ENCODE data around the gene MAST1.
"Not testable (repeated sequence)": the region's sequence is repeated elsewhere in the genome, so short reads cannot be mapped to it uniquely, and the experiment has no call there.

The MAST1 gene

GRCh38 chr19:12841094-12841493 is 2.8 kb downstream of the MAST1 start:
- Mint-ChIP-seq H3K36me3 (no peaks in the 10 kb centered on the region), H3K27ac (no peak overlapping the region), H3K27me3 (peaks cover 75 to 80% of the 10 kb centered on the region in 2 donors), H3K4me3 (peak overlapping the region; percentile 11 to 21), H3K4me1 (peaks cover 31 to 49% of the 10 kb centered on the region in 2 donors), H3K9me3 (no peaks in the 10 kb centered on the region)
- ATAC-seq (replicated peaks) (peak in 1 of 2 donors; percentile 18), DNase-seq (no peak)

DNA sequence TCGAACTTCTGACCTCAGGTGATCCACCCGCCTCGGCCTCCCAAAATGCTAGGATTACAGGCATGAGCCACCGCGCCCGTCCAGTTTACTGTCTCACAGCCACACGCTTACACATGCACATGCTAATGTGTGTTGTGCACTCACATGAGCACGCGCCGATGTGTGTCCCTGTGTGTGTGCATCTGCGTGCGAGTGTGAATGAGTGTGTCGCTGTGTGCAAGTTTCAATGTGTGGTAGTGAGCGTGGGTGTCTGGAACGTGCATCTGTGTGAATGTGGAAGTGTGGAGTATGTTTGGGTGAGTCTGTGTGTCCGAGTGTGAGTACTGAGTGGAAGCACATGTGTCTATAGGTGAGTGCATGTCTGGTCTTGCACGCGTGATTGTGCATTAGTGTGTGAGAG is 4.2 kb downstream of the MAST1 start:
- Mint-ChIP-seq H3K36me3 (no peaks in the 10 kb centered on the region), H3K9me3 (no peaks in the 10 kb centered on the region), H3K4me1 (peaks cover 27 to 42% of the 10 kb centered on the region in 2 donors), H3K4me3 (no peak overlapping the region), H3K27ac (no peak overlapping the region), H3K27me3 (peaks cover 65 to 80% of the 10 kb centered on the region in 2 donors)
- no peak for ATAC-seq (replicated peaks)
- no peak for DNase-seq

GRCh38 chr19:12843328-12843727 is 5.0 kb downstream of the MAST1 start:
- DNase-seq: no peak
- no peaks in the 10 kb centered on the region for H3K9me3 Mint-ChIP-seq
- peaks cover 30 to 42% of the 10 kb centered on the region in 2 donors for H3K4me1 Mint-ChIP-seq
- H3K36me3 Mint-ChIP-seq: no peaks in the 10 kb centered on the region
- peaks cover 58 to 79% of the 10 kb centered on the region in 2 donors for H3K27me3 Mint-ChIP-seq
- ATAC-seq (replicated peaks): no peak
- H3K4me3 Mint-ChIP-seq: no peak overlapping the region
- H3K27ac Mint-ChIP-seq: no peak overlapping the region

GRCh38 chr19:12843999-12844732 is 5.9 kb downstream of the MAST1 start:
- Mint-ChIP-seq H3K27ac (no peak overlapping the region), H3K4me3 (no peak overlapping the region), H3K36me3 (no peaks in the 10 kb centered on the region), H3K9me3 (no peaks in the 10 kb centered on the region), H3K4me1 (peaks cover 26 to 34% of the 10 kb centered on the region in 2 donors), H3K27me3 (peaks cover 54 to 75% of the 10 kb centered on the region in 2 donors)
- DNase-seq (no peak), ATAC-seq (replicated peaks) (no peak)

DNA sequence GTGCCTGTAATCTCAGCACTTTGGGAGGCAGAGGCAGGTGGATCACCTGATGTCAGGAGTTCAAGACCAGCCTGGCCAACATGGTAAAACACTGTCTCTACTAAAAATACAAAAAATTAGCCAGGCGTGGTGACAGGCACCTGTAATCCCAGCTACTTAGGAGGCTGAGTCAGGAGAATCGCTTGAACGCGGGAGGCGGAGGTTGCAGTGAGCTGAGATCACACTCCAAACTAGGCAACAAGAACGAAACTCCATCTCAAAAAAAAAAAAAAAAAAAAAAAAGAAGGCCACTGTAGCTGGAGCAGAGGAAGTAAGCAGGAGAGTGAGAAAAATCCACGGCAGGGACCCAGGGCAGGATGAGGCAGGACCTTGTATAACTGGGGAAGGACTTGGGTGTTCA is 8.3 kb downstream of the MAST1 start:
- not testable (repeated sequence) for H3K27ac Mint-ChIP-seq; H3K4me3 Mint-ChIP-seq; H3K36me3 Mint-ChIP-seq; ATAC-seq (replicated peaks); H3K9me3 Mint-ChIP-seq; DNase-seq
- peaks cover 32 to 57% of the 10 kb centered on the region in 2 donors for H3K27me3 Mint-ChIP-seq
- peaks cover 13 to 14% of the 10 kb centered on the region in 2 donors for H3K4me1 Mint-ChIP-seq

DNA sequence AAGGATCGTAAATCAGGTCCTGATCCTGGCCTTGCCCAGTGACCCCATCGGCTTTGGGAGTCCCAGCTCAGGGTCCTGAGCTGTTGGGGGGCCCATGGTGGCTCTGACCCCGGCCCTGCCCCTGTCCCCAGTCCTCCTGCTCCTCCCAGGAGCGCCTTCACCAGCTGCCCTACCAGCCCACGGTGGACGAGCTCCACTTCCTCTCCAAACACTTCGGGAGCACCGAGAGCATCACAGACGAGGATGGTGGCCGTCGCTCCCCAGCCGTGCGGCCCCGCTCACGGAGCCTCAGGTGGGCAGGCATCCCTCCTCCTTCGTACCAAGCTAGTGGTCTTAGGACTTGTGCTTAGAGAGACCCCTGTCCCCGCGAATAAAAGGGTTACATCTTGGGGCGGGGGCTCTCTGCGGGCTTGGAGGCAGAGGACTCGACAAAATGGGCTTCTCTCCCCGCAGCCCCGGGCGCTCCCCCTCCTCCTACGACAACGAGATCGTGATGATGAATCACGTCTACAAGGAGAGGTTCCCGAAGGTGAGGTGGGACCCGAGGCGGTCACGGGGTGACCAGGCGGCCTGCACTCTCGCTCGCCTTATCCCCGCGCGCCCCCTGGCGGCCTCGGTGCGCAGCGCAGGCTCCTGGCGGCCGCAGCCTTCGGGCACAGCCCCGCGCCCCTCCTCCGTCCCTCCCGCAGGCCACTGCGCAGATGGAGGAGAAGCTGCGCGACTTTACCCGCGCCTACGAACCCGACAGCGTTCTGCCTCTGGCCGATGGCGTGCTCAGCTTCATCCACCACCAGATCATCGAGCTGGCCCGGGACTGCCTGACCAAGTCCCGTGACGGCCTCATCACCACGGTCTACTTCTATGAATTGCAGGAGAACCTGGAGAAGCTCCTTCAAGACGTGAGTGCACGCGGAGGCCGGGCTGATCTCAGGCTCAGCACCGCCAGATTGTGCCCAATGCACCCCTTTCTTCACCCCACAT is 9.1 kb downstream of the MAST1 start:
- peak; percentile 97 to 99 for ATAC-seq (replicated peaks)
- peak overlapping the region; percentile 74 to 78 for H3K4me3 Mint-ChIP-seq
- H3K27me3 Mint-ChIP-seq: peaks cover 25 to 54% of the 10 kb centered on the region in 2 donors
- peaks cover 9 to 12% of the 10 kb centered on the region in 2 donors for H3K4me1 Mint-ChIP-seq
- peak; percentile 86 for DNase-seq
- no peaks in the 10 kb centered on the region for H3K9me3 Mint-ChIP-seq
- no peaks in the 10 kb centered on the region for H3K36me3 Mint-ChIP-seq
- peak overlapping the region; percentile 75 for H3K27ac Mint-ChIP-seq

- Mint-ChIP-seq H3K36me3 (no peaks in the 10 kb centered on the region), H3K27ac (no peak overlapping the region), H3K9me3 (peaks cover 2 to 3% of the 10 kb centered on the region in 2 donors), H3K4me1 (no peaks in the 10 kb centered on the region), H3K4me3 (no peak overlapping the region), H3K27me3 (peaks cover 14 to 18% of the 10 kb centered on the region in 2 donors)
- DNase-seq (no peak), ATAC-seq (replicated peaks) (no peak)
Observed at GRCh38 chr19:12856653-12857052, 18.3 kb downstream of the MAST1 start.

DNA sequence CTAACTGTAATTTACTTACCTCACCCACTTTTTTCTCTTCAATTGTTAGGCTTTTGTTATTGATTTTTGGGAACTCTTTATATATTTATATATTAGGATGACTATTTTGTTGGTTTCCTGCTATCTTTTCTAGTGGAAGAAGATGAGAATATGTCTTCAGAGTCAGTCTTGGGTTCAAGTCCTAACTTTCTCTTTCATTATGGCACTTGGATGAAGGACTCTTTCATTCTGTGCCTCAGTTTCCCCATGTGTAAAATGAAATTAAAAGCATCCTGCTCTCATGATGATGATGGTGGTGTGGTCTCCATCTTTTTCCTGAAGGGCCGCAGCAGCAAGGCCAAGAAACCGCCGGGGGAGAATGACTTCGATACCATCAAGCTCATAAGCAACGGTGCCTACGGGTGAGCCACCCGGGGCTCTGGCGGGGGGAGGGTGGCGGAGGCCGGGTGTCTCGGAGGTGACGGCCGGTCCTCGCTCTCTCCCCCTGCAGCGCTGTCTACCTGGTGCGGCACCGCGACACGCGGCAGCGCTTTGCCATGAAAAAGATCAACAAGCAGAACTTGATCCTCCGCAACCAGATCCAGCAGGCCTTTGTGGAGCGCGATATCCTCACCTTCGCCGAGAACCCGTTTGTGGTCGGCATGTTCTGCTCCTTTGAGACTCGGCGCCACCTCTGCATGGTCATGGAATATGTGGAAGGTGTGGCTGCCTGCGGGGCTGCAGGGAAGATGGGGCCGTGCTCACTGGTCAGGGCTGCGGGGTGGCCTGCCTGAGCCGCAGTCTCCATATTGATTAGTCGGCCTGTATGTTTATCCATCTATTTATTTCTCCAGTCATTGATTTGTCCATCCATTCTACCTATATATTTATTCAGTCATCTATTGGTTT is 20.0 kb downstream of the MAST1 start:
- peaks cover 2 to 3% of the 10 kb centered on the region in 2 donors for H3K9me3 Mint-ChIP-seq
- H3K4me3 Mint-ChIP-seq: no peak overlapping the region
- DNase-seq (no peak), ATAC-seq (replicated peaks) (no peak)
- H3K27ac Mint-ChIP-seq: no peak overlapping the region
- H3K4me1 Mint-ChIP-seq: no peaks in the 10 kb centered on the region
- H3K36me3 Mint-ChIP-seq: no peaks in the 10 kb centered on the region
- H3K27me3 Mint-ChIP-seq: peaks cover 13 to 14% of the 10 kb centered on the region in 2 donors

- DNase-seq: no peak
- H3K27me3 Mint-ChIP-seq: peaks cover 13 to 17% of the 10 kb centered on the region in 2 donors
- ATAC-seq (replicated peaks): no peak
- no peak overlapping the region for H3K4me3 Mint-ChIP-seq
- H3K27ac Mint-ChIP-seq: no peak overlapping the region
- no peaks in the 10 kb centered on the region for H3K36me3 Mint-ChIP-seq
- no peaks in the 10 kb centered on the region for H3K4me1 Mint-ChIP-seq
- H3K9me3 Mint-ChIP-seq: peaks cover 2 to 3% of the 10 kb centered on the region in 2 donors
Observed at GRCh38 chr19:12859546-12859945, 21.2 kb downstream of the MAST1 start.

DNA sequence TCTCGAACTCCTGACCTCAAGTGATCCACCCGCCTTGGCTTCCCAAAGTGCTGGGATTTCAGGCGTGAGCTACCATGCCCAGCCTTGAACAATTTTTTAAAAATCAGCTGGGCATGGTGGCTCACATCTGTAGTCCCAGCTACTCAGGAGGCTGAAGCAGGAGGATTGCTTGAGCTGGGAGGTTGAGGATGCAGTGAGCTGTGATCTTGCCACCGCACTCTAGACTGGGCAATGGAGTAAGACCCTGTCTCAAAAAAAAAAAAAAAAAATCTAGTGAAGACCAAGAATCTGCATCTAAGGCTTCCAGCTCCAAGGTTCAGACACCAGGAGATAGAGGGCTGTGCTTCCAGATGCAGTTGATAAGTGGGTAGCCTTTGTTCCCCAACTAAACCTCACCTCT is 25.8 kb downstream of the MAST1 start:
- Mint-ChIP-seq H3K4me1 (peaks cover 11 to 14% of the 10 kb centered on the region in 2 donors), H3K36me3 (no peaks in the 10 kb centered on the region), H3K9me3 (no peaks in the 10 kb centered on the region), H3K27me3 (peaks cover 17 to 18% of the 10 kb centered on the region in 2 donors), H3K27ac (no peak overlapping the region), H3K4me3 (no peak overlapping the region)
- DNase-seq (no peak), ATAC-seq (replicated peaks) (no peak)

GRCh38 chr19:12864721-12865715 is 26.7 kb downstream of the MAST1 start:
- H3K27me3 Mint-ChIP-seq: peaks cover 17 to 18% of the 10 kb centered on the region in 2 donors
- H3K9me3 Mint-ChIP-seq: no peaks in the 10 kb centered on the region
- no peak overlapping the region for H3K4me3 Mint-ChIP-seq
- no peak overlapping the region for H3K27ac Mint-ChIP-seq
- ATAC-seq (replicated peaks): no peak
- no peak for DNase-seq
- peaks cover 0 to 2% of the 10 kb centered on the region in 2 donors for H3K36me3 Mint-ChIP-seq
- H3K4me1 Mint-ChIP-seq: peaks cover 11 to 17% of the 10 kb centered on the region in 2 donors

- no peak for DNase-seq
- Mint-ChIP-seq H3K4me3 (peak overlapping the region in 1 of 2 donors; percentile 60), H3K4me1 (peaks cover 11 to 17% of the 10 kb centered on the region in 2 donors), H3K36me3 (peaks cover 0 to 2% of the 10 kb centered on the region in 2 donors), H3K27ac (no peak overlapping the region), H3K27me3 (peaks cover 13% of the 10 kb centered on the region in 2 donors), H3K9me3 (no peaks in the 10 kb centered on the region)
- ATAC-seq (replicated peaks): no peak
Observed at GRCh38 chr19:12865746-12866415, 27.6 kb downstream of the MAST1 start.
